ENCODE data around the gene CAPZA2. TPM values are rescaled to one million over a fixed set of nuclear protein-coding genes. Genes with fewer than 3 reads are reported as not detected.

Gene CAPZA2
- total and polyA plus RNA-seq, 10 of the 15 experiments (the other 5 are each of a cell fraction or from before 2014, with no cell fraction given): 50.0 to 379 (median 117) TPM

DNA sequence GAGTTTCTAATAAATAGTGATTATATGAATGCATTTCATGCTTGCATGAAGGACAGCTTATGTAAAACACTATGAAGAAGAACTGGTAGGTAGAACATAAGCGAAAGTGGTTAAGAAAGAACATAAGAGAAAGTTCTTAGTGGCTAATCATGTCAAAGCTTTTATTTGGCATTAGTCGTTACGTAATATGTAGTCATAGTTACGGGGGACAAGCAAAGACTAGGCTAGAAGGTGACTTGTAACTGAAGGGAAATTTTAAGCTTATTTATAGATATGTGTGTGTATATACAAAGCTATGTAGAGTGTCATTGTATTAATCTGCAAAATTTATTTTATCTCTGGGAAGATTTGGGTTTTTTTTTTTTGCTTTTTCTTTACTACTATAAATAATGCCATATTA lies 36.9 kb downstream of the CAPZA2 start:
- RAD21 ChIA-PET (ENCODE audit: unreplicated experiment): interaction anchor here (0.6 to 1.2 kb wide), 3 partner anchors 14 to 216 kb away, joined by 3 read pairs; no protein-coding TSS in a partner anchor
- CTCF ChIA-PET: interaction anchor here (3.6 kb wide), 1 partner anchor 228 kb away, joined by 15 read pairs; no protein-coding TSS in a partner anchor
- Histone ChIP-seq H3K4me3 (no peak overlapping the region), H2AFZ (ENCODE audit: control insufficient read depth, low read depth, low read length) (no peak overlapping the region), H3K36me3 (ENCODE audit: control insufficient read depth in 2 of 2, insufficient read depth in 2 of 2, low read length in 1 of 2) (peaks cover 0 to 17% of the 10 kb centered on the region in 2 experiments; a peak in 2 of 4 replicates), H4K20me1 (ENCODE audit: control insufficient read depth, insufficient read depth) (no peaks in the 10 kb centered on the region), H3K27ac (ENCODE audit: control insufficient read depth, insufficient read depth) (no peak overlapping the region), H3K79me2 (ENCODE audit: control insufficient read depth, insufficient read depth, low read length) (no peaks in the 10 kb centered on the region; the same call in 1 of the 2 replicates), H3K9me3 (replicated peaks; ENCODE audit: control insufficient read depth, insufficient read depth, low read length) (no peaks in the 10 kb centered on the region; the same call in none of the 3 replicates), H3K4me2 (ENCODE audit: control insufficient read depth, insufficient read depth) (no peak overlapping the region), H3K27me3 (replicated peaks in 1 of 2; ENCODE audit: control insufficient read depth in 2 of 2, insufficient read depth in 2 of 2, low read length in 1 of 2) (no peaks in the 10 kb centered on the region), H3K9ac (ENCODE audit: control insufficient read depth, insufficient read depth, low read length) (no peak overlapping the region), H3K4me1 (ENCODE audit: control insufficient read depth, insufficient read depth, low read length) (no peaks in the 10 kb centered on the region)
- POLR2A ChIA-PET: interaction anchor here (0.6 kb wide), 1 partner anchor 10 kb away, joined by 3 read pairs; no protein-coding TSS in a partner anchor
- BruUV-seq (replicated peaks): no TSS peak
- in situ Hi-C loops (cut with MboI): no loop called here
- 98% methylated on average over 4 of the region's 4 CpGs for WGBS (ENCODE audit: insufficient coverage, insufficient replicate concordance, low lambda C conversion rate, missing lambda C conversion rate)
- intact Hi-C loops (cut with micrococcal nuclease; ENCODE audit: unreplicated experiment): no loop called here
- peak; percentile 21; the same call in 1 of the 3 replicates for ATAC-seq
- no peak for DNase-seq (ENCODE audit: low read depth, low spot score)
- SMC1A ChIA-PET (ENCODE audit: uncharacterized antibody, unreplicated experiment): interaction anchor here (0.6 to 2.0 kb wide), 5 partner anchors 8 to 248 kb away, joined by 4 to 6 read pairs (median 5); no protein-coding TSS in a partner anchor
- TF ChIP-seq RFX5 (IDR thresholded peaks at IDR 0.05; ENCODE audit: low read depth, low read length): no peak
- TF ChIP-seq WRNIP1 (IDR thresholded peaks at IDR 0.05; ENCODE audit: borderline replicate concordance, low read depth, low read length): no peak
- no peak for TF ChIP-seq SIN3A (IDR thresholded peaks at IDR 0.05; ENCODE audit: low read depth, low read length)
- TF ChIP-seq SPI1 (IDR thresholded peaks at IDR 0.05; ENCODE audit: borderline replicate concordance, insufficient read depth, low read depth, low read length): no peak
- no peak for TF ChIP-seq MEF2B (IDR thresholded peaks at IDR 0.05; ENCODE audit: partially characterized antibody, poor library complexity, severe bottlenecking)
- no peak for TF ChIP-seq ZNF622 (IDR thresholded peaks at IDR 0.05)
- no peak for TF ChIP-seq IRF4 (IDR thresholded peaks at IDR 0.05; ENCODE audit: low read depth, low read length)
- TF ChIP-seq ZNF384 (IDR thresholded peaks at IDR 0.05; ENCODE audit: borderline replicate concordance, low read depth, low read length): no peak
- no peak for TF ChIP-seq STAT1 (conservative IDR thresholded peaks at IDR 0.05)
- TF ChIP-seq ZNF217 (IDR thresholded peaks at IDR 0.05): no peak
- TF ChIP-seq HDAC2 (IDR thresholded peaks at IDR 0.05): no peak
- no peak for TF ChIP-seq MEF2A (IDR thresholded peaks at IDR 0.05; ENCODE audit: insufficient read depth, low read depth, low read length)
- TF ChIP-seq, protein P1, sequence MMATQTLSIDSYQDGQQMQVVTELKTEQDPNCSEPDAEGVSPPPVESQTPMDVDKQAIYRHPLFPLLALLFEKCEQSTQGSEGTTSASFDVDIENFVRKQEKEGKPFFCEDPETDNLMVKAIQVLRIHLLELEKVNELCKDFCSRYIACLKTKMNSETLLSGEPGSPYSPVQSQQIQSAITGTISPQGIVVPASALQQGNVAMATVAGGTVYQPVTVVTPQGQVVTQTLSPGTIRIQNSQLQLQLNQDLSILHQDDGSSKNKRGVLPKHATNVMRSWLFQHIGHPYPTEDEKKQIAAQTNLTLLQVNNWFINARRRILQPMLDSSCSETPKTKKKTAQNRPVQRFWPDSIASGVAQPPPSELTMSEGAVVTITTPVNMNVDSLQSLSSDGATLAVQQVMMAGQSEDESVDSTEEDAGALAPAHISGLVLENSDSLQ (IDR thresholded peaks at IDR 0.05): no peak
- no peak for TF ChIP-seq ZBED1 (IDR thresholded peaks at IDR 0.05; ENCODE audit: borderline replicate concordance)
- TF ChIP-seq EZH2 (IDR thresholded peaks at IDR 0.05; ENCODE audit: borderline replicate concordance, control insufficient read depth, low read depth, low read length): no peak
- TF ChIP-seq YBX1 (IDR thresholded peaks at IDR 0.05): no peak
- no peak for FAIRE-seq

Data from GM12878 (cell line).